CD14-positive monocyte (primary cell): ENCODE results near the gene ARID1B. TPM values are rescaled to one million over a fixed set of nuclear protein-coding genes. Genes with fewer than 3 reads are reported as not detected.

Experiments used
- DNase-seq, 3 donors: peaks; one replicate each; pipeline ENCODE4 v3.0.0-alpha.2; 2011 to 2022
- H2AFZ ChIP-seq: 2 replicates; pipeline ENCODE4 v1.6.0; 2012; ENCODE audit warnings: mild to moderate bottlenecking, low read depth, low read length, inconsistent platforms; ENCODE audit not compliant: insufficient read depth, poor library complexity, severe bottlenecking
- H3K27ac ChIP-seq, 2 donors: 1 replicate in 1 of 2; 2 replicates in 1 of 2; pipeline ENCODE4 v1.5.1; 2012 to 2013; ENCODE audit warnings: low read length in 2 of 2, control low read depth in 1 of 2, inconsistent platforms in 1 of 2, low read depth in 1 of 2, mild to moderate bottlenecking in 1 of 2
- H3K27me3 ChIP-seq, 2 donors: one replicate each; pipeline versions ENCODE4 v1.6.0 to v1.6.1; 2011 to 2013; ENCODE audit warnings: low read length in 2 of 2; ENCODE audit not compliant: control insufficient read depth in 2 of 2, insufficient read depth in 2 of 2
- H3K36me3 ChIP-seq, 2 donors: replicated peaks in 1 of 2; 1 replicate in 1 of 2; 2 replicates in 1 of 2; pipeline versions ENCODE4 v1.5.1 to v1.6.1; 2012 to 2013; ENCODE audit warnings: low read length in 2 of 2, control low read depth in 1 of 2, inconsistent platforms in 1 of 2, mild to moderate bottlenecking in 1 of 2; ENCODE audit not compliant: insufficient read depth in 2 of 2, control insufficient read depth in 1 of 2
- H3K4me1 ChIP-seq, 2 donors: 1 replicate in 1 of 2; 2 replicates in 1 of 2; pipeline versions ENCODE4 v1.5.1 to v1.6.1; 2012 to 2013; ENCODE audit warnings: low read length in 2 of 2, control low read depth in 1 of 2, inconsistent platforms in 1 of 2, mild to moderate bottlenecking in 1 of 2, moderate library complexity in 1 of 2; ENCODE audit not compliant: insufficient read depth in 2 of 2, control insufficient read depth in 1 of 2
- H3K4me2 ChIP-seq: replicated peaks from 2 replicates; pipeline ENCODE3; 2012; ENCODE audit warnings: low read length, moderate library complexity, mild to moderate bottlenecking; ENCODE audit not compliant: poor library complexity, severe bottlenecking; ENCODE audit errors: extremely low read depth
- H3K4me3 ChIP-seq, 3 experiments: fragments of 200-600 bp in 1 of 3; sonication (generic) in 1 of 3; replicated peaks in 1 of 3; 1 replicate in 2 of 3; 2 replicates in 1 of 3; pipeline ENCODE4 v1.5.1; 2011 to 2013; ENCODE audit warnings: low read length in 3 of 3, mild to moderate bottlenecking in 3 of 3, control low read depth in 2 of 3, low read depth in 2 of 3, inconsistent platforms in 1 of 3, moderate library complexity in 1 of 3
- H3K79me2 ChIP-seq: 2 replicates; pipeline ENCODE4 v1.6.0; 2012; ENCODE audit warnings: mild to moderate bottlenecking, control low read depth, inconsistent platforms, low read length, moderate library complexity; ENCODE audit not compliant: insufficient read depth
- H3K9ac ChIP-seq: 2 replicates; pipeline ENCODE4 v1.6.0; 2017; ENCODE audit warnings: low read length, mild to moderate bottlenecking; ENCODE audit not compliant: insufficient read depth, poor library complexity, severe bottlenecking
- H3K9me3 ChIP-seq, 2 donors: replicated peaks in 1 of 2; 1 replicate in 1 of 2; 2 replicates in 1 of 2; pipeline versions ENCODE4 v1.5.1 to v1.6.1; 2012 to 2013; ENCODE audit warnings: low read length in 2 of 2, control low read depth in 1 of 2; ENCODE audit not compliant: control insufficient read depth in 1 of 2, insufficient read depth in 1 of 2
- H4K20me1 ChIP-seq: 2 replicates; pipeline ENCODE4 v1.6.0; 2012; ENCODE audit warnings: mild to moderate bottlenecking, low read length, control low read depth, moderate library complexity; ENCODE audit not compliant: insufficient read depth
- H3K27ac Mint-ChIP-seq, 7 donors: one replicate each; pipeline ENCODE4 v1.8.0; 2020; ENCODE audit warnings: mild to moderate bottlenecking in 7 of 7, mixed read lengths in 7 of 7, moderate library complexity in 6 of 7, inconsistent platforms in 2 of 7
- H3K27me3 Mint-ChIP-seq, 3 donors: one replicate each; pipeline ENCODE4 v1.8.0; 2021 to 2022; ENCODE audit warnings: low read depth in 3 of 3, mild to moderate bottlenecking in 3 of 3, mixed read lengths in 3 of 3, moderate library complexity in 3 of 3, inconsistent platforms in 1 of 3
- H3K36me3 Mint-ChIP-seq, 2 donors: one replicate each; pipeline ENCODE4 v1.8.0; 2020; ENCODE audit warnings: mixed read lengths in 2 of 2, inconsistent platforms in 1 of 2, mild to moderate bottlenecking in 1 of 2
- H3K4me1 Mint-ChIP-seq: one replicate; pipeline ENCODE4 v1.8.0; 2020; ENCODE audit warnings: mild to moderate bottlenecking, mixed read lengths
- H3K4me3 Mint-ChIP-seq, 2 donors: one replicate each; pipeline ENCODE4 v1.8.0; 2020; ENCODE audit warnings: mild to moderate bottlenecking in 2 of 2, mixed read lengths in 2 of 2, moderate library complexity in 1 of 2
- H3K9me3 Mint-ChIP-seq, 7 donors: one replicate each; pipeline ENCODE4 v1.8.0; 2020 to 2022; ENCODE audit warnings: mixed read lengths in 7 of 7, mild to moderate bottlenecking in 6 of 7, moderate library complexity in 6 of 7, inconsistent platforms in 2 of 7
- CTCF ChIP-seq: fragments of 200-600 bp; IDR thresholded peaks from one replicate; pipeline ENCODE4 v1.8.0; 2022; ENCODE audit warnings: antibody characterized with exemption, mild to moderate bottlenecking
- WGBS: methylation state at CpG from one replicate; pipeline ENCODE4 v1.1.5; 2013; ENCODE audit warnings: missing lambda C conversion rate; ENCODE audit not compliant: insufficient coverage; 5-methylcytosine and 5-hydroxymethylcytosine counted together
- intact Hi-C, 2 donors: fragments of 100-400 bp; cut with micrococcal nuclease; formaldehyde crosslinking; loops; one replicate each; pipeline versions ENCODE4 v1.15.0 to v1.15.1; 2023
- polyA plus RNA-seq, 3 donors: library from polyadenylated mRNA; depleted of rRNA in 1 of 3; unstranded in 2 of 3; stranded (reverse) in 1 of 3; fragments of 300-500 nt in 2 of 3; fragments of >200 nt in 1 of 3; fragmentation: Illumina TruSeq in 2 of 3; gene quantifications; 1 replicate in 2 of 3; 2 replicates in 1 of 3; pipeline ENCODE4 v1.2.3, GENCODE V29; 2012 to 2021

Gene ARID1B
- polyA plus RNA-seq, 3 donors: 3.2 to 22.1 (median 3.8) TPM

GRCh38 chr6:156918647-156919046 is 141.5 kb downstream of the ARID1B start:
- Mint-ChIP-seq H3K4me3 (no peak overlapping the region), H3K36me3 (peaks cover 5 to 10% of the 10 kb centered on the region in 2 donors), H3K27ac (peak overlapping the region in 3 of 7 donors; percentile 21 to 69 (median 26)), H3K27me3 (peaks cover 0 to 1% (median 0%) of the 10 kb centered on the region in 3 donors), H3K9me3 (no peaks in the 10 kb centered on the region), H3K4me1 (peaks cover 34% of the 10 kb centered on the region)
- no peak overlapping the region for H3K4me2 ChIP-seq
- no peak overlapping the region for H2AFZ ChIP-seq
- H3K36me3 ChIP-seq: no peaks in the 10 kb centered on the region
- TF ChIP-seq CTCF: no peak
- 85% methylated on average over 2 of the region's 7 CpGs for WGBS
- no peak for DNase-seq
- no peak overlapping the region for H3K9ac ChIP-seq
- H3K27me3 ChIP-seq: no peaks in the 10 kb centered on the region
- intact Hi-C loops: no loop called here
- H3K4me1 ChIP-seq: peaks cover 12 to 14% of the 10 kb centered on the region in 2 donors
- H4K20me1 ChIP-seq: peaks cover 78% of the 10 kb centered on the region
- peaks cover 41% of the 10 kb centered on the region for H3K79me2 ChIP-seq
- no peak overlapping the region for H3K27ac ChIP-seq
- H3K9me3 ChIP-seq: no peaks in the 10 kb centered on the region
- no peak overlapping the region for H3K4me3 ChIP-seq

- peak overlapping the region in 3 of 7 donors; percentile 22 to 81 (median 78) for H3K27ac Mint-ChIP-seq
- 100% methylated on average over 2 of the region's 2 CpGs for WGBS
- peaks cover 36% of the 10 kb centered on the region for H3K79me2 ChIP-seq
Measured at GRCh38 chr6:156919370-156919769, 142.2 kb downstream of the ARID1B start.

More at GRCh38 chr6:156919370-156919769, 142.2 kb downstream of the ARID1B start:
- TF ChIP-seq CTCF: no peak
- no peaks in the 10 kb centered on the region for H3K27me3 ChIP-seq
- H4K20me1 ChIP-seq: peaks cover 78% of the 10 kb centered on the region
- Mint-ChIP-seq H3K9me3 (no peaks in the 10 kb centered on the region), H3K36me3 (peaks cover 5 to 8% of the 10 kb centered on the region in 2 donors), H3K4me1 (peaks cover 34% of the 10 kb centered on the region), H3K27me3 (no peaks in the 10 kb centered on the region), H3K4me3 (no peak overlapping the region)
- H3K27ac ChIP-seq: no peak overlapping the region
- no peak overlapping the region for H2AFZ ChIP-seq
- H3K4me3 ChIP-seq: no peak overlapping the region
- no peaks in the 10 kb centered on the region for H3K36me3 ChIP-seq
- intact Hi-C loops: no loop called here
- H3K9me3 ChIP-seq: no peaks in the 10 kb centered on the region
- H3K9ac ChIP-seq: no peak overlapping the region
- H3K4me2 ChIP-seq: no peak overlapping the region
- no peak for DNase-seq
- peaks cover 12 to 14% of the 10 kb centered on the region in 2 donors for H3K4me1 ChIP-seq
